ENCODE data around the gene FAF1.

Gene FAF1

GRCh38 chr1:50646526-50646925, 313.5 kb downstream of the FAF1 start:
- no peak overlapping the region for H3K4me3 ChIP-seq (ENCODE audit: low read depth, low read length)
- TF ChIP-seq POLR2A (IDR thresholded peaks at IDR 0.05; ENCODE audit: extremely low read depth, insufficient read length) (no peak), CTCF (IDR thresholded peaks at IDR 0.05; ENCODE audit: low read depth, low read length) (no peak), MYC (IDR thresholded peaks at IDR 0.05; ENCODE audit: low read depth, low read length) (no peak)
- TF ChIP-seq, protein P1, sequence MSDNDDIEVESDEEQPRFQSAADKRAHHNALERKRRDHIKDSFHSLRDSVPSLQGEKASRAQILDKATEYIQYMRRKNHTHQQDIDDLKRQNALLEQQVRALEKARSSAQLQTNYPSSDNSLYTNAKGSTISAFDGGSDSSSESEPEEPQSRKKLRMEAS (IDR thresholded peaks at IDR 0.05; ENCODE audit: low read depth, low read length), result no peak
- DNase-seq (ENCODE audit: low read depth), result no peak

DNA sequence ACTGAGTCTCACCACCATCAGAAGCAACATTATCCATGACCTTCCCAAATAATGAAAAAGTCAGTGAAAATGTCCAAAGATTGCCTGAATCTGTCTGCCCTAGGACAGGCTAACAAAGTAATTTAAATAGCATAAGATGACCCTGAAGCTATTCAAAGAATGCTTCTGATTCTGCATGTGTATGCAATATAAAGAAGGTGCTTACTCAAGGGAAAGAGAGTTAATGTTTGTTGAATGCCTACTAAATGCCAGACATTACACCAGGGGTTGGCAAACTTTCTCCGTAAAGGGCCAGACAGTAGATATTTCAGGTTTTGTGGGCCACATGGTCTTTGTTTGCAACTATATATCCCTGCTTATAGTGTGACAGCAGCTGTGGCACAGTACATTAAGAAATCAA, 314.9 kb downstream of the FAF1 start:
- H3K4me3 ChIP-seq (ENCODE audit: low read depth, low read length), result no peak overlapping the region
- TF ChIP-seq CTCF (IDR thresholded peaks at IDR 0.05; ENCODE audit: low read depth, low read length) (no peak), POLR2A (IDR thresholded peaks at IDR 0.05; ENCODE audit: extremely low read depth, insufficient read length) (no peak), MYC (IDR thresholded peaks at IDR 0.05; ENCODE audit: low read depth, low read length) (no peak)
- TF ChIP-seq, protein P1 (IDR thresholded peaks at IDR 0.05; ENCODE audit: low read depth, low read length), result no peak
- DNase-seq (ENCODE audit: low read depth), result no peak

DNA sequence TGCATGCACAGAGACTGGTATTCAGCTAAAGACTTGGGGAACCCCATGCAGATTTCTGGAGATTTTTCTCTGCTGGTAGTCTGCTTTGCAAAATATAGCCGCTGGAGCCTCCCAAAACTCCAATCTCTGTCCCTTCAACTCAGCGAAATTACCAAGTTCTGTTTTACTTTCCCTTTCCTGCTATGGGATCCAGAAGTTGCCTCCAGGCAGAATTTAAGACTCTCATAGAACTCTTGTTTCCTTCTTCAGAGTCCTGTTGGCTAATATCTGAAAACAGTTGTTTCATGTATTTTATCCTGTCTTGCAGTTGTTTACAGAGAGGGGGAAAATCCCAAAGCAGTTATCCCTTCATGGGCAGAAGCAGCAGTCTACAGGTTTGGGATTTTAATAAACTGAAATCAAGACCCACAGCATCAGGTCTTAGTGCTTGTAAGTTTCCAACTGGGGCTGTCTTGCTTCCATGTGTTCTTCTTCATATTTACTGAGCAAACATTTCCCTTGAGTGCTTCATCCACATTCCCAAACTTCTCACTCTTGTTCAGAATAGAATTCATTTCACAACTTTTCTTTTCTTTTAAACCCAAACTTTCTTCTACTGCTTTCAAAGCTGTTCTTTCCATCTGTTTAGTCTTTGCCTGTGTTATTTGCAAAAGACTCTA, 315.5 kb downstream of the FAF1 start:
- no peak overlapping the region for H3K4me3 ChIP-seq (ENCODE audit: low read depth, low read length)
- TF ChIP-seq MYC (IDR thresholded peaks at IDR 0.05; ENCODE audit: low read depth, low read length), result no peak
- no peak for TF ChIP-seq POLR2A (IDR thresholded peaks at IDR 0.05; ENCODE audit: extremely low read depth, insufficient read length)
- TF ChIP-seq, protein P1 (IDR thresholded peaks at IDR 0.05; ENCODE audit: low read depth, low read length), result no peak
- TF ChIP-seq CTCF (IDR thresholded peaks at IDR 0.05; ENCODE audit: low read depth, low read length), result no peak

GRCh38 chr1:50637460-50637859, 322.6 kb downstream of the FAF1 start:
- H3K4me3 ChIP-seq (ENCODE audit: low read depth, low read length), result no peak overlapping the region
- TF ChIP-seq MYC (IDR thresholded peaks at IDR 0.05; ENCODE audit: low read depth, low read length), result no peak
- TF ChIP-seq CTCF (IDR thresholded peaks at IDR 0.05; ENCODE audit: low read depth, low read length), result no peak
- TF ChIP-seq, protein P1 (IDR thresholded peaks at IDR 0.05; ENCODE audit: low read depth, low read length), result no peak
- no peak for TF ChIP-seq POLR2A (IDR thresholded peaks at IDR 0.05; ENCODE audit: extremely low read depth, insufficient read length)
- DNase-seq (ENCODE audit: low read depth), result no peak

More for the DNA sequence above, 315.5 kb downstream of the FAF1 start:
- DNase-seq (ENCODE audit: low read depth), result no peak

DNA sequence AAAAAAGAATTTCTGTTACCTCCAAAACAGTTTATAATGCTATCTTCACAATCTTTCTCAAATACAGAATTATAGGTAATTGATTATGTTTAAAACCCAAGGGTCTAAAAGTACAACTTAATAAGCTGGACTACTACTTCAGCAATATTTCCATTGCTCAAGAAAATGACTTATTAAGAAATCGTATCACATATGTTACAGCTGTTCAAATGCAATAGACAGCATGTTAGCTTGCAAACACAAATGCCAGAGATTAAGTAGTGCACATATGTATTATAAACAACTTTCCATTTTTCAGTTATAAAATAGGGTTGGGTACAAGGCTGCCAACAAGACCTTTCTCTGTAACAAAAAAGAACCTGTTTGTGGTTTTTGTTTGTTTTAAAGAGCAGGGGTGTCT, 325.8 kb downstream of the FAF1 start:
- H3K4me3 ChIP-seq (ENCODE audit: low read depth, low read length), result no peak overlapping the region
- no peak for DNase-seq (ENCODE audit: low read depth)
- TF ChIP-seq POLR2A (IDR thresholded peaks at IDR 0.05; ENCODE audit: extremely low read depth, insufficient read length), result no peak
- no peak for TF ChIP-seq MYC (IDR thresholded peaks at IDR 0.05; ENCODE audit: low read depth, low read length)
- TF ChIP-seq CTCF (IDR thresholded peaks at IDR 0.05; ENCODE audit: low read depth, low read length), result no peak
- TF ChIP-seq, protein P1 (IDR thresholded peaks at IDR 0.05; ENCODE audit: low read depth, low read length), result no peak
